ENCODE results near the gene WNT1. TPM values are rescaled to one million over a fixed set of nuclear protein-coding genes. Genes with fewer than 3 reads are reported as not detected.

The WNT1 gene
- total and polyA plus RNA-seq, 4 donors, result 2.0 to 2.9 TPM; not detected in 2

- peaks cover 2% of the 10 kb centered on the region for H3K4me1 ChIP-seq (ENCODE audit: control insufficient read depth, insufficient read depth, low read length)
- WGBS (ENCODE audit: insufficient coverage), result no CpG with 5 or more reads among the region's 4 CpGs
- no peaks in the 10 kb centered on the region for H3K27me3 ChIP-seq (ENCODE audit: control insufficient read depth, insufficient read depth, low read length)
- H3K4me3 ChIP-seq (ENCODE audit: low read depth, low read length), result no peak overlapping the region
- no peaks in the 10 kb centered on the region for H3K9me3 ChIP-seq (ENCODE audit: control insufficient read depth, insufficient read depth, low read length)
- H3K27ac ChIP-seq (ENCODE audit: low read depth, low read length), result no peak overlapping the region
- peaks cover 26% of the 10 kb centered on the region for H3K36me3 ChIP-seq (ENCODE audit: control insufficient read depth, insufficient read depth, low read length)
- DNase-seq (ENCODE audit: low read depth in 4 of 6, low spot score in 6 of 6), result no peak
These were observed 34.9 kb upstream of the WNT1 start for GRCh38 chr12:48943221-48943620.

- no peak overlapping the region for H3K27ac ChIP-seq (ENCODE audit: low read depth, low read length)
- H3K4me3 ChIP-seq (ENCODE audit: low read depth, low read length), result no peak overlapping the region
- peaks cover 2% of the 10 kb centered on the region for H3K4me1 ChIP-seq (ENCODE audit: control insufficient read depth, insufficient read depth, low read length)
- peaks cover 7% of the 10 kb centered on the region for H3K36me3 ChIP-seq (ENCODE audit: control insufficient read depth, insufficient read depth, low read length)
- H3K9me3 ChIP-seq (ENCODE audit: control insufficient read depth, insufficient read depth, low read length), result no peaks in the 10 kb centered on the region
- no peaks in the 10 kb centered on the region for H3K27me3 ChIP-seq (ENCODE audit: control insufficient read depth, insufficient read depth, low read length)
- peak in 2 of 6 donors; percentile 57 to 75 for DNase-seq (ENCODE audit: low read depth in 4 of 6, low spot score in 6 of 6)
These were observed 31.9 kb upstream of the WNT1 start for GRCh38 chr12:48946205-48946604.

- no peak for DNase-seq (ENCODE audit: low read depth in 4 of 6, low spot score in 6 of 6)
- no peaks in the 10 kb centered on the region for H3K9me3 ChIP-seq (ENCODE audit: control insufficient read depth, insufficient read depth, low read length)
- H3K27ac ChIP-seq (ENCODE audit: low read depth, low read length), result no peak overlapping the region
- H3K36me3 ChIP-seq (ENCODE audit: control insufficient read depth, insufficient read depth, low read length), result peaks cover 11% of the 10 kb centered on the region
- 85% methylated on average over 4 of the region's 6 CpGs for WGBS (ENCODE audit: insufficient coverage)
- no peak overlapping the region for H3K4me3 ChIP-seq (ENCODE audit: low read depth, low read length)
- H3K4me1 ChIP-seq (ENCODE audit: control insufficient read depth, insufficient read depth, low read length), result peaks cover 2% of the 10 kb centered on the region
- H3K27me3 ChIP-seq (ENCODE audit: control insufficient read depth, insufficient read depth, low read length), result no peaks in the 10 kb centered on the region
These were observed 31.2 kb upstream of the WNT1 start for GRCh38 chr12:48946943-48947342.

- WGBS (ENCODE audit: insufficient coverage), result 100% methylated on average over 2 of the region's 3 CpGs
- no peak for DNase-seq (ENCODE audit: low read depth in 4 of 6, low spot score in 6 of 6)
- no peak overlapping the region for H3K27ac ChIP-seq (ENCODE audit: low read depth, low read length)
- H3K4me1 ChIP-seq (ENCODE audit: control insufficient read depth, insufficient read depth, low read length), result peaks cover 2% of the 10 kb centered on the region
- no peaks in the 10 kb centered on the region for H3K27me3 ChIP-seq (ENCODE audit: control insufficient read depth, insufficient read depth, low read length)
- peaks cover 13% of the 10 kb centered on the region for H3K36me3 ChIP-seq (ENCODE audit: control insufficient read depth, insufficient read depth, low read length)
- no peak overlapping the region for H3K4me3 ChIP-seq (ENCODE audit: low read depth, low read length)
- H3K9me3 ChIP-seq (ENCODE audit: control insufficient read depth, insufficient read depth, low read length), result no peaks in the 10 kb centered on the region
These were observed 30.4 kb upstream of the WNT1 start for GRCh38 chr12:48947727-48948126.

GRCh38 chr12:48952691-48953090 is 25.4 kb upstream of the WNT1 start:
- no peaks in the 10 kb centered on the region for H3K9me3 ChIP-seq (ENCODE audit: control insufficient read depth, insufficient read depth, low read length)
- no peaks in the 10 kb centered on the region for H3K27me3 ChIP-seq (ENCODE audit: control insufficient read depth, insufficient read depth, low read length)
- peaks cover 12% of the 10 kb centered on the region for H3K4me1 ChIP-seq (ENCODE audit: control insufficient read depth, insufficient read depth, low read length)
- no peak overlapping the region for H3K27ac ChIP-seq (ENCODE audit: low read depth, low read length)
- DNase-seq (ENCODE audit: low read depth in 4 of 6, low spot score in 6 of 6), result no peak
- H3K36me3 ChIP-seq (ENCODE audit: control insufficient read depth, insufficient read depth, low read length), result peaks cover 14% of the 10 kb centered on the region
- WGBS (ENCODE audit: insufficient coverage), result 100% methylated on average over 1 of the region's 4 CpGs
- no peak overlapping the region for H3K4me3 ChIP-seq (ENCODE audit: low read depth, low read length)

- Histone ChIP-seq H3K27ac (ENCODE audit: low read depth, low read length) (no peak overlapping the region), H3K4me3 (ENCODE audit: low read depth, low read length) (no peak overlapping the region), H3K4me1 (ENCODE audit: control insufficient read depth, insufficient read depth, low read length) (peaks cover 17% of the 10 kb centered on the region), H3K27me3 (ENCODE audit: control insufficient read depth, insufficient read depth, low read length) (no peaks in the 10 kb centered on the region), H3K9me3 (ENCODE audit: control insufficient read depth, insufficient read depth, low read length) (no peaks in the 10 kb centered on the region), H3K36me3 (ENCODE audit: control insufficient read depth, insufficient read depth, low read length) (peaks cover 13% of the 10 kb centered on the region)
- no peak for DNase-seq (ENCODE audit: low read depth in 4 of 6, low spot score in 6 of 6)
- 100% methylated on average over 1 of the region's 3 CpGs for WGBS (ENCODE audit: insufficient coverage)
These were observed 24.1 kb upstream of the WNT1 start for GRCh38 chr12:48954061-48954460.

GRCh38 chr12:48954841-48955501 is 23.2 kb upstream of the WNT1 start:
- H3K27ac ChIP-seq (ENCODE audit: low read depth, low read length), result no peak overlapping the region
- DNase-seq (ENCODE audit: low read depth in 4 of 6, low spot score in 6 of 6), result no peak
- no peaks in the 10 kb centered on the region for H3K27me3 ChIP-seq (ENCODE audit: control insufficient read depth, insufficient read depth, low read length)
- H3K36me3 ChIP-seq (ENCODE audit: control insufficient read depth, insufficient read depth, low read length), result peaks cover 11% of the 10 kb centered on the region
- peaks cover 17% of the 10 kb centered on the region for H3K4me1 ChIP-seq (ENCODE audit: control insufficient read depth, insufficient read depth, low read length)
- no CpG with 5 or more reads among the region's 3 CpGs for WGBS (ENCODE audit: insufficient coverage)
- H3K4me3 ChIP-seq (ENCODE audit: low read depth, low read length), result no peak overlapping the region
- no peaks in the 10 kb centered on the region for H3K9me3 ChIP-seq (ENCODE audit: control insufficient read depth, insufficient read depth, low read length)

- H3K27ac ChIP-seq (ENCODE audit: low read depth, low read length), result peak overlapping the region; percentile 82
- peak in 5 of 6 donors; percentile 78 to 97 (median 87) for DNase-seq (ENCODE audit: low read depth in 4 of 6, low spot score in 6 of 6)
- peaks cover 17% of the 10 kb centered on the region for H3K4me1 ChIP-seq (ENCODE audit: control insufficient read depth, insufficient read depth, low read length)
- peaks cover 6% of the 10 kb centered on the region for H3K36me3 ChIP-seq (ENCODE audit: control insufficient read depth, insufficient read depth, low read length)
- WGBS (ENCODE audit: insufficient coverage), result 0% methylated on average over 23 of the region's 29 CpGs
- H3K27me3 ChIP-seq (ENCODE audit: control insufficient read depth, insufficient read depth, low read length), result peaks cover 4% of the 10 kb centered on the region
- H3K9me3 ChIP-seq (ENCODE audit: control insufficient read depth, insufficient read depth, low read length), result no peaks in the 10 kb centered on the region
- peak overlapping the region; percentile 91 for H3K4me3 ChIP-seq (ENCODE audit: low read depth, low read length)
These were observed 21.6 kb upstream of the WNT1 start for GRCh38 chr12:48956279-48957140.

- peak within 1 kb of the TSS; percentile 91 for H3K4me3 ChIP-seq (ENCODE audit: low read depth, low read length)
- under 1% methylated on average over 54 of the region's 58 CpGs for WGBS (ENCODE audit: insufficient coverage)
These were observed 20.7 kb upstream of the WNT1 start, which contains the start of gene ARF3 for GRCh38 chr12:48957141-48958048. TSS of gene ARF3 (minus strand) at chr12:48957487. CDS start at chr12:48941095, 16,392 bp downstream.

More at GRCh38 chr12:48957141-48958048, 20.7 kb upstream of the WNT1 start, which contains the start of gene ARF3:
- H3K9me3 ChIP-seq (ENCODE audit: control insufficient read depth, insufficient read depth, low read length), result no peaks in the 10 kb centered on the region
- peaks cover 17% of the 10 kb centered on the region for H3K4me1 ChIP-seq (ENCODE audit: control insufficient read depth, insufficient read depth, low read length)
- H3K27me3 ChIP-seq (ENCODE audit: control insufficient read depth, insufficient read depth, low read length), result peaks cover 4% of the 10 kb centered on the region
- H3K27ac ChIP-seq (ENCODE audit: low read depth, low read length), result peak within 1 kb of the TSS; percentile 82
- H3K36me3 ChIP-seq (ENCODE audit: control insufficient read depth, insufficient read depth, low read length), result peaks cover 3% of the 10 kb centered on the region
- DNase-seq (ENCODE audit: low read depth in 4 of 6, low spot score in 6 of 6), result peak; percentile 85 to 99 (median 92)
